ENCODE results near the gene DDO.

DDO gene

GRCh38 chr6:110456694-110457093 is 41.3 kb upstream of the DDO start:
- FAIRE-seq (no peak), DNase-seq (ENCODE audit: insufficient read length, low spot score) (no peak)

GRCh38 chr6:110449541-110449895 is 34.1 kb upstream of the DDO start:
- no peak for FAIRE-seq
- TF ChIP-seq CTCF (IDR thresholded peaks at IDR 0.05; ENCODE audit: insufficient read depth, missing control alignments), result no peak
- no peak for DNase-seq (ENCODE audit: insufficient read length, low spot score)

More at GRCh38 chr6:110456694-110457093, 41.3 kb upstream of the DDO start:
- no peak for TF ChIP-seq CTCF (IDR thresholded peaks at IDR 0.05; ENCODE audit: insufficient read depth, missing control alignments)

- FAIRE-seq (no peak), DNase-seq (ENCODE audit: insufficient read length, low spot score) (no peak)
- TF ChIP-seq CTCF (IDR thresholded peaks at IDR 0.05; ENCODE audit: insufficient read depth, missing control alignments), result no peak
These were observed 33.6 kb upstream of the DDO start for GRCh38 chr6:110448846-110449540.

GRCh38 chr6:110447761-110448160 is 32.4 kb upstream of the DDO start:
- DNase-seq (ENCODE audit: insufficient read length, low spot score) (no peak), FAIRE-seq (no peak)
- no peak for TF ChIP-seq CTCF (IDR thresholded peaks at IDR 0.05; ENCODE audit: insufficient read depth, missing control alignments)

GRCh38 chr6:110446405-110446804 is 31.0 kb upstream of the DDO start:
- FAIRE-seq (no peak), DNase-seq (ENCODE audit: insufficient read length, low spot score) (no peak)
- TF ChIP-seq CTCF (IDR thresholded peaks at IDR 0.05; ENCODE audit: insufficient read depth, missing control alignments), result no peak

- TF ChIP-seq CTCF (IDR thresholded peaks at IDR 0.05; ENCODE audit: insufficient read depth, missing control alignments), result no peak
- FAIRE-seq (no peak), DNase-seq (ENCODE audit: insufficient read length, low spot score) (no peak)
These were observed 24.7 kb upstream of the DDO start for GRCh38 chr6:110440026-110440425.

- no peak for TF ChIP-seq CTCF (IDR thresholded peaks at IDR 0.05; ENCODE audit: insufficient read depth, missing control alignments)
- no peak for DNase-seq (ENCODE audit: insufficient read length, low spot score)
- no peak for FAIRE-seq
These were observed 24.0 kb upstream of the DDO start for GRCh38 chr6:110439356-110439755.
